HG03280 (cell line): ENCODE measurements around the gene NR2E3.
A peak's percentile ranks its signal among the peaks of the same experiment; 100 is the strongest.

Experiments used
- ATAC-seq: cut with Tn5 transposase; IDR thresholded peaks from one replicate; pipeline ENCODE4 v1.9.1; 2021; ENCODE audit warnings: mild to moderate bottlenecking, moderate library complexity; ENCODE audit not compliant: unreplicated experiment

The NR2E3 gene

DNA sequence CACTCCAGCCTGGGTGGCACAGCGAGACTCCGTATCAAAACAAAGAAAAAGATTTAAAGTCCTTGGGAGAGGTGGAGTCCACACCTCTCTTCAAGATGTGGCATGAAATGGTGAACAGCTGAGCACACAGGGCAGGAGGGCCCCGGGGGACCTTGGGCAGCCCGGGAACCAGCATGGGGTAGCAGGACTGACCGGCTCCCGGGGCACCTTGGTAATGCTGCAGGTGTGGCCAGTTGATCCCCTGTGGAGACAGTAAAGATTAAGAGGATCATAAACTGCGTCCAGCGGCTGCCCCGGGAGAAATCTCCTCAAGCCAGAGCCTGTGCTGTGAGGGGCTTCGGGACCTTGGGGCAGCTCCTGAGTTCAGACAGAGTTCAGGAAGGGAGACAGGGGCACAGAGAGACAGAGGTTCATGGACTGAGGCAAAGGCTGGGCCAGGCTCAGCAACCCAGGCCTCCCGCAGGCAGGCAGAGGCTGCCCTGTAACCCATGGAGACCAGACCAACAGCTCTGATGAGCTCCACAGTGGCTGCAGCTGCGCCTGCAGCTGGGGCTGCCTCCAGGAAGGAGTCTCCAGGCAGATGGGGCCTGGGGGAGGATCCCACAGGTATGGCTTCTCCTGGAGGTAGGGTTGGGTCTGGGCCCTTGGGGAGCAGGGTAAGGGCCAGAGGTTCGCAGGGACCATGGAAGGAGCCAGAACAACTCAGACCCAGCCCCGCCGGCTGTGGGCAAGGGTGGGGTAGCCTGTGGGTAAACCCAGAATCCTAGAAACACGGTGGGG is at the start of gene NR2E3:
NR2E3 (plus strand) TSS at position 299 of the 780 bp plus-strand sequence; CDS start at position 489, 190 bp downstream.
- no peak for ATAC-seq

- ATAC-seq: no peak
Measured at GRCh38 chr15:71760852-71761251, 49.5 kb upstream of the NR2E3 start.

GRCh38 chr15:71761649-71762048 is 48.7 kb upstream of the NR2E3 start:
- ATAC-seq: no peak

DNA sequence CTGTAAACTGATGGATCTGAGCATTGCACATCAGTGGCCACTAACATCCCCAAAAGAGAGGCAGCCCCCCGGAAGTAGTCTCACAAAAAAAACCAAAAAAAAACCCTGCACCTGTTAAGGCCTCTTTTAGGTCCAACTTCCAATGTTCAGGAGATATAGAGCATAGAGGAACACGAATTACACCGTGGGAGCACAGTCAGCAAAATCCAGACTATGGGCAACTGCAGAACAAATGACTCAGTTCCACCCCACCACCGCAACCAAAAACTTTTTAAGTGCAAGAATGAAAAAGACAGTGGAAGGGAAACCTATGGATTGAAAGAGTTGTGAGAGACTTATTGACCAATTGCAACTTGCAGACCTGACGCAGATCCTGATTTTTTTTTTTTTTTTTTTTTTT is 42.2 kb upstream of the NR2E3 start:
- ATAC-seq: no peak

DNA sequence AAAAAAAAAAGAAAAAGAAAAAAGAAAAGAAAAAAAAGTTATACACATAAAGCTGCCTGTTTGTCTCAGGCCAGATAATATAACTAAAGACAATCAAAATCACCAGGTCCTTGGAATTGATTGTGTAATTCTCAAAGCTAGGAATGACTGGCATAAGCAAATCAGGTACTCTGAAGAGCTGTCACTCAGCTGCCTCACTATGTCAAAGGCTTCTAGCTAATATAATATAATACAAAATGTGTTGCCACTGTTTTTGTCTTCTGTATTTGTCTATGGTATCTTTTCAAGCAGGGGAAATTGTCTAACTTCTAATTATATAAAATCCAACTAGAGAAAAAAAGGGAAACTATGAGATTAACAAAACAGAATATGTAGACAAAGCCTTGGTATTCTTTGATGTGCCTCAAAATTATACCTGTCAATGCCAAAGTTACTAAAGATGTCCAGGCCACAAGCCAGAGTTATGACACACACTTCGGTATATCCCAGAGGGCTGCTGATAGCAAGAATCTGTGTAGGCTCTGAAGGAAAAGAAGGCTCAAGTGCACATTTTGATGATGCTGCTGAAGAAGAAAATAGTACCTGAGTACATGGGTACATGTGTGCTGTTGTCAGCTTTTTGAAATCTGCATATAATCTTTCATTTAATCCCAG is 37.0 kb upstream of the NR2E3 start:
- ATAC-seq: no peak

DNA sequence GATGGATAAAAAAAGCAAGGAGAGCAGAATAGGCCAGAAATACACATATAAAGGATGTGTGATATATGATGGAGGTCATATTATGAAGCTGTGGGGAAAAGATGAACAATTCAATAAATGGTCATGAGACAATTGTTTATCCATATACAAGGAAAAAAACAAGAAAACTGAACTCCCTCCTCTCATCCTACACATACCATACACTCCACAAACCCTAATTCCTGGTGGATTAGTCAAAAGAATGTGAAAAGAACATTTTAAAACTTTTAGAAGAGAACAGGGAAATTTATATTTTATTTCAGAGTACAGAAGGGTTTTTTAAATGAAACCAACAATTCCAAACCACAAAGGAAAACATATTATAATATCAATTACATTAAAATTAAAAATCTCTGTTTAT is 34.5 kb upstream of the NR2E3 start:
- ATAC-seq: no peak

DNA sequence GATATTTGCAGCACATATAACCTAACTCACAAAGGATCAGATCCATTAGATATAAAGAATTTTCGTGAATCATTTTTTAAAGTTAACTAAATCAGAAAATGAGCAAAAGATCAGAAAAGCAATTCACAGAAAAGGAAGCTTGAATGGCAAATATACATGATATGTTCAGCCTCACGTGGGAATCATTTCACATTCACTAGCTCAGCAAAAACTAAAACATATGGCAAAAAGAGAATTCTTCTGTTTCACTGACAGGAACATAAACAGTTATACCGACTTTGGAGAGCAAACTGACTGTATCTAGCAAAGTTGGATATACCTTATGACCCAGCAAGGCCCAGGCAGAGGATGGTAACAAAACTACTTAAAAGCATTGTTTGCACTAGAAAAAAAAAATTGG is 34.0 kb upstream of the NR2E3 start:
- ATAC-seq: no peak

DNA sequence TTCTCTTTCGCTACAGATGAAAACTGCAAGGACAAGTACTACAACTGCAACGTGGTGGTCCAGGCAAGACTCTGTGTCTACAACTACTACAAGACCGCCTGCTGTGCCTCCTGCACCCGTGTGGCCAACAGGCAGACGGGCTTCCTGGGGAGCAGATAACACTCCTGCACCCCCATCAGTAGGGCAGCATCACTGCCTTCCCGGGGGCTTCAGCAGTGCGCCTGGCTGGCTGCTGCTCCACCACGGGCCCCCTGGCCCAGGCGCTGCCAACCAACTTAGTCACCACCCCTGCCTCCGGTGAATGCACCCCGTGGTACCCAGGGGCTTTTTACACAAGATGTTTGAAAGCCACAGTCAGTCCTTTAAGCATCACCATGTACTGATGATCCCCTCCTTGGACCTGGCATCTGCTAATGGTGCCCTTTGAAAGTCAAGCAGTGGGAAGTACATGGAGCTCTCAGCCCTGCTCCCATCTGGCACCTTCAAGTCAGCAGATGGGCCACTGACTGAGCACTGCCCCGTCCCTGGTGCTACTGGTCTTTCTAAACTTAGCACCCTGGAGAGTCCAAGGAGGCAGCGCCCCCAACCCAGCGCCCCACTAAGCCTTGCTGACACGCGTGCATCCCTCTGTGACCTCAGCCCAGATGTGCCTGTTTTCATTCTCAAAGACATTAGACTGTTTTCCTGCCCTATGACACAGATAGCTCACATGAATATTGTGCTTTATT is 33.0 kb upstream of the NR2E3 start:
- ATAC-seq: no peak

- ATAC-seq: no peak
Measured at GRCh38 chr15:71779073-71779797, 31.1 kb upstream of the NR2E3 start.

DNA sequence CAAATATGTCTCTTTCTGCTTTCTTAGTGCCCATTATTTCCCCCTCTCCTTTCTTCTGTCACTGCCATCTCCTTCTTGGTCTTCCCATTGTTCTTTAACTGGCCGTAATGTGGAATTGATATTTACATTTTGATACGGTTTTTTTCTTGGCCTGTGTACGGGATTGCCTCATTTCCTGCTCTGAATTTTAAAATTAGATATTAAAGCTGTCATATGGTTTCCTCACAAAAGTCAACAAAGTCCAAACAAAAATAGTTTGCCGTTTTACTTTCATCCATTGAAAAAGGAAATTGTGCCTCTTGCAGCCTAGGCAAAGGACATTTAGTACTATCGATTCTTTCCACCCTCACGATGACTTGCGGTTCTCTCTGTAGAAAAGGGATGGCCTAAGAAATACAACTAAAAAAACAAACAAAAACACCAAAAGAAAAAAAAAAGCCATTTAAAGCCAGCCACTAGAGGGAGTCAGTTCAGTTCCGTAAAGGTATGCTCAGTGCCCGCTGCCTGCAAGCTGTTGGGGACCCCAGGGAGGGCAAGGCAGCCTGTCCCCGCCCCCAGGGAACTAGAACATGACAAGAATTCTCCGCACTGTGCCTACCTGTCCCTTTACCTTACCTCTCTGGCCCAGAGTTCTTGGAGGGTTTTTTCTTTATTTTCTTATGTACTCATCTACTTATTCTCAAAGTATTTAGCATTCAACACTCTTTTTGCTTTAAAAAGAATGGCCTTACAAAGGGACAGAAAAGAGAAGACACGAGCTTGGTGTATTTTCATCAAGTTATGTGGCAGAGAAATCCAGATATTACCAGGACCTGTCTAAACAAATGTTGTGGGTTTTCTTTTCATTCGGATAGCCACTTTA is 30.0 kb upstream of the NR2E3 start:
- ATAC-seq: peak; percentile 67

- no peak for ATAC-seq
Measured at GRCh38 chr15:71781179-71781964, 29.0 kb upstream of the NR2E3 start.

- ATAC-seq: no peak
Measured at GRCh38 chr15:71781965-71782265, 28.4 kb upstream of the NR2E3 start.

- ATAC-seq: no peak
Measured at GRCh38 chr15:71782422-71783165, 27.8 kb upstream of the NR2E3 start.

GRCh38 chr15:71784719-71785118 is 25.6 kb upstream of the NR2E3 start:
- ATAC-seq: no peak

DNA sequence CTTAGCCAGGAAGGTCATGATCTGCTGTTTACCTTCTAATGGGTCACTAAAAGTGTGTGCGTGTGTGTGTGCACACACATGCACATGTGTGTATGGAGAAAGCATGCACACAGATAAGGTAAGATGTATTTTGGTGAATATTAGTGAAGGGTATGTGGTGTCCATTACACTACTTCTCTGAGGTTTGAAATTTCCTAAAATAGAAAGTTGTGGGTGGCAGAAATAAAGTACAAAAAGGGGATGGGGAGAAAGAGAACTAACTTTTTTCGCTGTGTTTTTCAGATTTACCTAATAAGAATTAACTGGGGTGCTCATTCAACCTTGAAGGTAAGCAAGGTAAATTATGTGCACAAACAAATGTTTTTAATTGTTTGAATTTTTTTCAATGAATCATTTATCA is 24.4 kb upstream of the NR2E3 start:
- ATAC-seq: no peak

DNA sequence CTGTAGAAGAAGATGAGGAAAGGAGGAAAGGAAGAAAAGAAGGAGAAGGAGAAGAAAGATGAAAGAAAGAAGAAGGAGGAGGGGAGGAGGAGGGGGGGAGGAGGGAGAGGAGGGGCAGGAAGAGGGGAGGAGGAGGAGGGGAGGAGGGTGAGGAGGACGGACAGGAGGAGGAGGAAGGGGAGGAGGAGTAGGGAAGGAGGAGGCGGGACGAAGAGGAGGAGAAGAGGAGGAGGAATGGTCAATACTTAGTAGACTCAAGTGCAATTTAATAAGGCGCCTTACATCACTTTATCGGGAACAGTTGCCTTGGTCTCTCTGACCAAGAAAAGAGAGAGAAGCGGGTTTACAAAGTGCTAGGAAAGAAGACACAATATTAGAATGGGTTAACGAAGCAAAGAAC is 23.7 kb upstream of the NR2E3 start:
- ATAC-seq: no peak

- no peak for ATAC-seq
Measured at GRCh38 chr15:71788646-71789579, 21.4 kb upstream of the NR2E3 start.

DNA sequence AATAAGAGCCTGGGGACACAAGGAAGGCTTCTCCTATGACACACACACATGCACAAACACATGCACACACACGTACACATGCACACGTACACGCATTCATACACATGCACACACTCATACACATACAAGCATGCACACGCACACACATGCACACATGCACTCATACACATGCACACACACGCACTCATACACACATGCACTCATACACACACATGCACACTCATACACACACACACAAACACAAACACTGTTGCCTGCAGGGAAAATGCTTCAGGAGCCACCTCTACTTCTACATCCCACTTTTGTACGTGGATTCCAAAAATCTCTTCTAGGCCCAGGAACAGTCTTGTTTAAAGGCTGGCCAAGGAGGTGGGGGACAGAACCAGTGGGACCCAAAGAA is 20.7 kb upstream of the NR2E3 start:
- ATAC-seq: no peak
